Endothelial cell of umbilical vein (primary cell): Measurements from ENCODE around the gene RHOF. TPM values are rescaled to one million over a fixed set of nuclear protein-coding genes. Genes with fewer than 3 reads are reported as not detected.
A peak's percentile ranks its signal among the peaks of the same experiment; 100 is the strongest.

Experiments used
- BruUV-seq: library from RNA; stranded (reverse); fragments of 400-500 nt; replicated peaks from 2 replicates; lab custom pipeline; 2021; lab: Mats Ljungman, UMichigan
- CTCF ChIA-PET: fragments of 300-600, 350-600 bp; sonication (Branson Sonifier 250); formaldehyde crosslinking; loops from one replicate; lab custom pipeline; 2021; ENCODE audit warnings: antibody characterized with exemption, inconsistent platforms; lab: Charles Lee
- POLR2A ChIA-PET: fragments of 300-600, 350-600 bp; sonication (Branson Sonifier 250); formaldehyde crosslinking; loops from one replicate; lab custom pipeline; 2021; ENCODE audit warnings: antibody characterized with exemption, inconsistent platforms; lab: Charles Lee
- DNase-seq: peaks from one replicate; pipeline ENCODE4 v3.0.0-alpha.2; 2011; ENCODE audit warnings: low read depth, low spot score
- FAIRE-seq: peaks from 2 replicates; lab custom pipeline; 2011; peaks lifted over from hg19 to GRCh38; lab: Jason Lieb, UNC
- H2AFZ ChIP-seq: 2 replicates; pipeline ENCODE4 v1.6.0; 2012; ENCODE audit warnings: low read depth, low read length, control low read depth, inconsistent platforms
- H3K27ac ChIP-seq: 2 replicates; pipeline ENCODE4 v1.5.1; 2011; ENCODE audit warnings: low read depth, mild to moderate bottlenecking, control low read depth, low read length, moderate library complexity; ENCODE audit not compliant: insufficient read depth
- H3K27me3 ChIP-seq, 2 experiments: 2 replicates each; pipeline versions ENCODE4 v1.6.0 to v1.6.1; 2011; ENCODE audit warnings: low read length in 2 of 2, mixed read lengths in 1 of 2; ENCODE audit not compliant: control insufficient read depth in 2 of 2, insufficient read depth in 2 of 2
- H3K36me3 ChIP-seq, 2 experiments: 2 replicates in 1 of 2; 3 replicates in 1 of 2; pipeline ENCODE4 v1.5.1; 2011; ENCODE audit warnings: low read length in 2 of 2, mild to moderate bottlenecking in 1 of 2, moderate library complexity in 1 of 2; ENCODE audit not compliant: control insufficient read depth in 2 of 2, insufficient read depth in 2 of 2; ENCODE audit errors: extremely low read depth in 1 of 2
- H3K4me1 ChIP-seq: 3 replicates; pipeline ENCODE4 v1.5.1; 2011; ENCODE audit warnings: mild to moderate bottlenecking, low read length; ENCODE audit not compliant: control insufficient read depth, insufficient read depth; ENCODE audit errors: extremely low read depth
- H3K4me2 ChIP-seq: 2 replicates; pipeline ENCODE4 v1.6.1; 2011; ENCODE audit warnings: low read length, control low read depth, mixed read lengths; ENCODE audit not compliant: insufficient read depth
- H3K4me3 ChIP-seq, 3 experiments: fragments of 200-600 bp in 1 of 3; sonication (generic), shearing (Covaris generic) in 1 of 3; replicated peaks in 1 of 3; 2 replicates each; pipeline ENCODE4 v1.5.1; 2011 to 2016; ENCODE audit warnings: control low read depth in 3 of 3, low read length in 3 of 3, mild to moderate bottlenecking in 2 of 3, inconsistent platforms in 1 of 3, low read depth in 1 of 3, moderate library complexity in 1 of 3; ENCODE audit not compliant: insufficient read depth in 1 of 3
- H3K79me2 ChIP-seq: 2 replicates; pipeline ENCODE4 v1.6.0; 2012; ENCODE audit warnings: low read length, inconsistent platforms; ENCODE audit not compliant: control insufficient read depth, insufficient read depth
- H3K9ac ChIP-seq: replicated peaks from 2 replicates; pipeline ENCODE3; 2011; ENCODE audit warnings: low read length, control low read depth; ENCODE audit not compliant: insufficient read depth; ENCODE audit errors: extremely low read depth
- H3K9me1 ChIP-seq: replicated peaks from 3 replicates; pipeline ENCODE4 v1.6.0; 2011; ENCODE audit warnings: mild to moderate bottlenecking, low read length; ENCODE audit not compliant: control insufficient read depth, insufficient read depth; ENCODE audit errors: extremely low read depth
- H3K9me3 ChIP-seq: replicated peaks from 2 replicates; pipeline ENCODE4 v1.5.1; 2012; ENCODE audit warnings: low read length, inconsistent platforms; ENCODE audit not compliant: control insufficient read depth, insufficient read depth
- H4K20me1 ChIP-seq: replicated peaks from 2 replicates; pipeline ENCODE3; 2011; ENCODE audit warnings: mild to moderate bottlenecking, low read length; ENCODE audit not compliant: control insufficient read depth, insufficient read depth; ENCODE audit errors: extremely low read depth
- CTCF ChIP-seq, 2 donors: IDR thresholded peaks; 1 replicate in 1 of 2; 2 replicates in 1 of 2; pipeline ENCODE4 v1.5.1; 2011; ENCODE audit warnings: low read length in 2 of 2, mild to moderate bottlenecking in 2 of 2, moderate library complexity in 2 of 2, control low read depth in 1 of 2, inconsistent platforms in 1 of 2, low read depth in 1 of 2; ENCODE audit not compliant: insufficient read depth in 1 of 2; ENCODE audit errors: extremely low read depth in 1 of 2
- EZH2 ChIP-seq: IDR thresholded peaks from 2 replicates; pipeline ENCODE4 v1.6.1; 2012; ENCODE audit warnings: borderline replicate concordance, low read depth, mild to moderate bottlenecking, moderate library complexity, low read length, inconsistent platforms; ENCODE audit not compliant: severe bottlenecking
- FOS ChIP-seq: IDR thresholded peaks from 2 replicates; pipeline ENCODE4 v1.6.1; 2011; ENCODE audit warnings: mild to moderate bottlenecking, low read length, moderate library complexity, borderline replicate concordance; ENCODE audit not compliant: insufficient read depth
- GATA2 ChIP-seq: IDR thresholded peaks from 2 replicates; pipeline ENCODE4 v1.7.0; 2011; ENCODE audit warnings: low read depth, mild to moderate bottlenecking, moderate library complexity, mixed read lengths, low read length; ENCODE audit not compliant: insufficient read length, insufficient read depth
- JUN ChIP-seq: IDR thresholded peaks from 2 replicates; pipeline ENCODE4 v1.6.1; 2011; ENCODE audit warnings: borderline replicate concordance, low read depth; ENCODE audit not compliant: insufficient read length, insufficient read depth
- MYC ChIP-seq: IDR thresholded peaks from one replicate; pipeline ENCODE4 v1.6.1; 2011; ENCODE audit warnings: mild to moderate bottlenecking, low read depth, low read length
- POLR2A ChIP-seq: IDR thresholded peaks from 2 replicates; pipeline ENCODE4 v1.6.1; 2012; ENCODE audit warnings: low read depth, mild to moderate bottlenecking, control low read depth, low read length
- POLR2AphosphoS5 ChIP-seq: IDR thresholded peaks from 2 replicates; pipeline ENCODE4 v1.6.1; 2012; ENCODE audit warnings: low read depth, mild to moderate bottlenecking, control low read depth, low read length, moderate library complexity; ENCODE audit not compliant: insufficient read depth
- dilution Hi-C: fragments of 300-500 bp; cut with MboI; formaldehyde crosslinking; loops from one replicate; pipeline ENCODE4 v1.15.0; 2019; ENCODE audit warnings: low sequenced_read_pairs; ENCODE audit not compliant: extremely low pct_ligation_motif_present
- intact Hi-C: fragments of 100-400 bp; cut with micrococcal nuclease; formaldehyde crosslinking; loops from one replicate; pipeline ENCODE4 v1.10.0; 2022
- polyA plus RNA-seq, 4 experiments: library from polyadenylated mRNA; depleted of rRNA in 3 of 4; stranded (reverse) in 3 of 4; unstranded in 1 of 4; fragments of >200 nt; gene quantifications; 2 replicates each; pipeline versions ENCODE4 v1.2.1 to v1.2.3, GENCODE V29; 2011 to 2012; ENCODE audit warnings: missing spikeins in 1 of 4
- total RNA-seq: library from RNA; stranded (reverse); gene quantifications from 2 replicates; pipeline ENCODE4 v1.2.3, GENCODE V29; 2021
- TF ChIP-seq, protein P1 (sequence below): IDR thresholded peaks from 2 replicates; pipeline ENCODE4 v1.6.1; 2011; ENCODE audit not compliant: insufficient read depth, insufficient read length

The RHOF gene
- total and polyA plus RNA-seq, 2 donors (not counting 3 experiments of a cell fraction or from before 2014, with no cell fraction given) = 9.3 to 22.3 TPM

- intact Hi-C loops (loop anchor here (2.0 kb wide), 1 partner anchor 16 kb away; no protein-coding TSS in a partner anchor), dilution Hi-C loops (no loop called here)
- DNase-seq (no peak), FAIRE-seq (peak; percentile 15)
- no peaks in the 10 kb centered on the region for H3K9me3 ChIP-seq
- ChIA-PET POLR2A (interaction anchor here (1.1 kb wide), 1 partner anchor 12 kb away, joined by 3 read pairs; no protein-coding TSS in a partner anchor), CTCF (interaction anchor here (2.4 kb wide), 1 partner anchor 21 kb away, joined by 18 read pairs; the partner anchor contains the start of gene RHOF)
- H3K9ac ChIP-seq = no peak overlapping the region
- BruUV-seq = no TSS peak
- no peak overlapping the region for H2AFZ ChIP-seq
- no peak overlapping the region for H3K27ac ChIP-seq
- H3K36me3 ChIP-seq = peaks cover 17 to 49% of the 10 kb centered on the region in 2 experiments
- no peak overlapping the region for H3K4me2 ChIP-seq
- no peaks in the 10 kb centered on the region for H4K20me1 ChIP-seq
- H3K9me1 ChIP-seq = no peaks in the 10 kb centered on the region
- H3K27me3 ChIP-seq = no peaks in the 10 kb centered on the region
- H3K4me1 ChIP-seq = peaks cover 22% of the 10 kb centered on the region
- H3K4me3 ChIP-seq = no peak overlapping the region
- peaks cover 43% of the 10 kb centered on the region for H3K79me2 ChIP-seq
- TF ChIP-seq CTCF (IDR thresholded peaks at IDR 0.05; ENCODE audit: extremely low read depth in 1 of 2, insufficient read depth in 1 of 2, low read depth in 1 of 2, low read length in 2 of 2) (no peak), GATA2 (no peak), POLR2AphosphoS5 (no peak), MYC (no peak), FOS (no peak), JUN (no peak), POLR2A (no peak), EZH2 (no peak)
- TF ChIP-seq, protein P1, sequence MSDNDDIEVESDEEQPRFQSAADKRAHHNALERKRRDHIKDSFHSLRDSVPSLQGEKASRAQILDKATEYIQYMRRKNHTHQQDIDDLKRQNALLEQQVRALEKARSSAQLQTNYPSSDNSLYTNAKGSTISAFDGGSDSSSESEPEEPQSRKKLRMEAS = no peak
These were observed 21.8 kb upstream of the RHOF start for GRCh38 chr12:121815263-121815662.
